ENCODE data around the gene CNIH1.

Gene CNIH1

DNA sequence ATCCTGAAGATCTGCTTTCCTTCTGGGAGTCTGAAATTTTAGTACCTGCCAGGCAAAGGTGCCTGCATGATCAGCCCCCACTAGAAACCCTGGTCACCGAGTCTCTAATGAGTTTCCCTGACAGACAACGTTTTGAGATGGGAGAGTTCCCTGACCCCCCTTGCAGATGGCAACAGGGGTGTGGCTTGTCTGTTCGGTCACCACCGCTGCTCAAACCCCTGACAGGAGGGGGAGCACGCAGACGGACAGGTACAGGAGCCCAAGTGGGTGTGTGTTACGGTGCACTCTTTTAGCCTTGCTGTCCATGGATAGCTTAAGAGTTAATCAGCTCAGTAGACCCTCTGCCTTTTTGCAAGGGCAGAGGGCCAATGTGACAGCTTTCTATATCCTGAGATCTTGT, 63.7 kb downstream of the CNIH1 start:
- no peak for TF ChIP-seq JUND (IDR thresholded peaks at IDR 0.05; ENCODE audit: low read depth)
- DNase-seq (ENCODE audit: low read depth in 1 of 2, low spot score in 1 of 2), result no peak
- in situ Hi-C loops (cut with HindIII; ENCODE audit: low pct_unique_long_range_greater_than_20kb, low sequenced_read_pairs), result no loop called here

GRCh38 chr14:54374117-54374884, 66.9 kb downstream of the CNIH1 start:
- no peak for TF ChIP-seq JUND (IDR thresholded peaks at IDR 0.05; ENCODE audit: low read depth)
- in situ Hi-C loops (cut with HindIII; ENCODE audit: low pct_unique_long_range_greater_than_20kb, low sequenced_read_pairs), result no loop called here
- DNase-seq (ENCODE audit: low read depth in 1 of 2, low spot score in 1 of 2), result no peak
